Ovary (tissue), 3 donors: ENCODE data around the gene CDH20.

Source experiments
- EP300 ChIP-seq: sonication (generic); formaldehyde crosslinking; IDR thresholded peaks from one replicate; pipeline ENCODE4 v1.6.1; 2017; ENCODE audit warnings: antibody characterized with exemption
- POLR2A ChIP-seq: fragments of 450-650 bp; IDR thresholded peaks from one replicate; pipeline ENCODE4 v1.6.1; 2017; ENCODE audit warnings: antibody characterized with exemption, mild to moderate bottlenecking, moderate library complexity
- TF ChIP-seq, protein P1 (sequence below), 3 donors: fragments of 450-650 bp in 2 of 3; fragments of 200-600 bp in 1 of 3; IDR thresholded peaks; one replicate each; pipeline versions ENCODE4 v1.5.1 to v1.8.0; 2016 to 2022; ENCODE audit warnings: antibody characterized with exemption in 3 of 3, mild to moderate bottlenecking in 1 of 3
- donor health status: DM: no; HTN: no; CAD: no.

- TF ChIP-seq POLR2A (no peak), EP300 (no peak)
- TF ChIP-seq, protein P1, sequence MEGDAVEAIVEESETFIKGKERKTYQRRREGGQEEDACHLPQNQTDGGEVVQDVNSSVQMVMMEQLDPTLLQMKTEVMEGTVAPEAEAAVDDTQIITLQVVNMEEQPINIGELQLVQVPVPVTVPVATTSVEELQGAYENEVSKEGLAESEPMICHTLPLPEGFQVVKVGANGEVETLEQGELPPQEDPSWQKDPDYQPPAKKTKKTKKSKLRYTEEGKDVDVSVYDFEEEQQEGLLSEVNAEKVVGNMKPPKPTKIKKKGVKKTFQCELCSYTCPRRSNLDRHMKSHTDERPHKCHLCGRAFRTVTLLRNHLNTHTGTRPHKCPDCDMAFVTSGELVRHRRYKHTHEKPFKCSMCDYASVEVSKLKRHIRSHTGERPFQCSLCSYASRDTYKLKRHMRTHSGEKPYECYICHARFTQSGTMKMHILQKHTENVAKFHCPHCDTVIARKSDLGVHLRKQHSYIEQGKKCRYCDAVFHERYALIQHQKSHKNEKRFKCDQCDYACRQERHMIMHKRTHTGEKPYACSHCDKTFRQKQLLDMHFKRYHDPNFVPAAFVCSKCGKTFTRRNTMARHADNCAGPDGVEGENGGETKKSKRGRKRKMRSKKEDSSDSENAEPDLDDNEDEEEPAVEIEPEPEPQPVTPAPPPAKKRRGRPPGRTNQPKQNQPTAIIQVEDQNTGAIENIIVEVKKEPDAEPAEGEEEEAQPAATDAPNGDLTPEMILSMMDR (IDR thresholded peaks at IDR 0.05): no peak
These were observed 164.2 kb downstream of the CDH20 start for GRCh38 chr18:61497422-61497821.
